Pancreas (tissue), 10 donors: ENCODE measurements around the gene OR13J1. TPM values are rescaled to one million over a fixed set of nuclear protein-coding genes. Genes with fewer than 3 reads are reported as not detected.

Source experiments
- ATAC-seq, 4 donors: fragments of 200-7000 bp; cut with Tn5 transposase; one replicate each; pipeline versions ENCODE4 v1.8.0 to v1.9.1; 2020; ENCODE audit warnings: mild to moderate bottlenecking in 4 of 4, moderate library complexity in 4 of 4
- DNase-seq, 6 donors: peaks; one replicate each; pipeline ENCODE4 v3.0.0-alpha.2; 2020
- FAIRE-seq: peaks from 2 replicates; lab custom pipeline; 2012; peaks lifted over from hg19 to GRCh38; lab: Jason Lieb, UNC
- H3K27ac ChIP-seq, 4 donors: fragments of 200-600 bp; sonication (generic); 1 replicate in 3 of 4; 2 replicates in 1 of 4; pipeline versions ENCODE4 v1.5.0 to v1.8.0; 2020
- H3K27me3 ChIP-seq, 4 donors: fragments of 200-600 bp; one replicate each; pipeline ENCODE4 v1.8.0; 2021
- H3K36me3 ChIP-seq, 3 donors: fragments of 200-600 bp; sonication (generic) in 1 of 3; one replicate each; pipeline versions ENCODE4 v1.5.0 to v1.8.0; 2020 to 2021
- H3K4me1 ChIP-seq, 3 donors: fragments of 200-600 bp; one replicate each; pipeline ENCODE4 v1.8.0; 2021
- H3K4me3 ChIP-seq, 4 donors: fragments of 200-600 bp; sonication (generic) in 2 of 4; one replicate each; pipeline versions ENCODE4 v1.5.0 to v1.8.0; 2020 to 2021
- H3K9me3 ChIP-seq, 4 donors: fragments of 200-600 bp; one replicate each; pipeline ENCODE4 v1.8.0; 2021
- WGBS, 2 donors: extraction: QIAGEN DNeasy Blood & Tissue Kit; methylation state at CpG; one replicate each; pipeline ENCODE4 v1.1.7; 2013; 5-methylcytosine and 5-hydroxymethylcytosine counted together
- intact Hi-C, 3 donors: fragments of 100-400 bp; cut with DNase I; formaldehyde crosslinking; loops; one replicate each; pipeline versions ENCODE4 v1.11.1 to v1.14.2; 2022
- polyA plus RNA-seq, 2 donors: library from polyadenylated mRNA; stranded (reverse); fragments of 200-250 nt; gene quantifications; one replicate each; pipeline ENCODE4 v1.2.3, GENCODE V29; 2013
- total RNA-seq, 6 donors: library from RNA; stranded (reverse); fragmentation: NEBNext Ultra II Directional in 4 of 6; extraction: Animal tissue kit (Norgen Biotek cat#: 25700) in 4 of 6; gene quantifications; one replicate each; pipeline versions ENCODE4 v1.2.1 to v1.2.4, GENCODE V29; 2021 to 2023
- TF ChIP-seq, protein P1 (sequence below), 4 donors: fragments of 200-600 bp; sonication (generic) in 3 of 4; IDR thresholded peaks; one replicate each; pipeline versions ENCODE4 v1.5.0 to v1.8.0; 2021; ENCODE audit warnings: antibody characterized with exemption in 4 of 4
- donor health status: healthy with polysubstance abuse.
- donor health status: DM: no; HTN: no; CAD: no; lungs with moderate emphysema.
- donor health status: DM: no; HTN: no; CAD: no.
- donor health status: control.
- donor health status: control.
- donor health status: Bipolar disorder and iron deficiency.
- donor health status: DM: yes; HTN: yes; CAD: no.
- donor health status: DM: no; HTN: no; CAD: no.
- donor health status: DM: no; HTN: no; CAD: no.
- donor health status: DM: yes; HTN: yes; CAD: no.

The OR13J1 gene
- total and polyA plus RNA-seq, 8 donors: not detected

DNA sequence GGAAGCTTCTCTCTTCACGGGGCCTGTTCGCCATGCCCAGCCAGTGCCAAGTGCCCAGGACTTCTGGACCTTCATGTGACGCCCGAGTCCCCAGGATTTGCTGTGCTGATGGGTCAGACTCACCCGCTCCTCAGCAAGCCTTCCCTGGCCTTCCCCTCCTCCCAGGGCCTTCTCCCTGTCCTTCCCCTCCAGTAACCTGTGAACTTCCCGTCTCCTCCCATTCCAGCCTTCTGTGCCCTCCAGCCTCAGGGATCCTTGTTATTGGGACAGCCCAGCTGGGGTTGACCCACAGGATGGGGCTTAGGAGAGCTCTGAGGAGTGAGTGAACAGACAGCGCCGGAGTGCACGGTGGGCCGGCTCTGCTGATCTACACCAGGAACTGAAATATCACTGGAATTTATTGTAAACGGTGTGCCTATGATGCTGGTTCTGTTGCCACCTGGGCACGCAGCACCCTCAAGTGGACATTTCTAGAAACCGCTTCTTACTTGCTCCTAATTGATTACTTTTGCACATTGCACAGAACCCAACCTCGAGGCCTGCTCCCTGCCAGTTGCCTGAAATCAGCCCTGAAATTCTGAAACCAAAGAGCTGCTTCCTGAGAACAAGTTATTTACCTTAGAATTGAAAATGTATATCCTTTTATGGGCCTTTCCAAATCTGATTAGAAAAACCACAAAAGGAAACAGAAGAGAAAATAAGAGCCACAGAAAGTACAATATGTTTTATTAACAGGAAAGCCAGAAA, 40.6 kb upstream of the OR13J1 start:
- Histone ChIP-seq H3K27me3 (no peaks in the 10 kb centered on the region), H3K36me3 (no peaks in the 10 kb centered on the region), H3K4me1 (peaks cover 6 to 14% (median 8%) of the 10 kb centered on the region in 3 donors), H3K27ac (no peak overlapping the region), H3K9me3 (no peaks in the 10 kb centered on the region), H3K4me3 (no peak overlapping the region)
- TF ChIP-seq, protein P1, sequence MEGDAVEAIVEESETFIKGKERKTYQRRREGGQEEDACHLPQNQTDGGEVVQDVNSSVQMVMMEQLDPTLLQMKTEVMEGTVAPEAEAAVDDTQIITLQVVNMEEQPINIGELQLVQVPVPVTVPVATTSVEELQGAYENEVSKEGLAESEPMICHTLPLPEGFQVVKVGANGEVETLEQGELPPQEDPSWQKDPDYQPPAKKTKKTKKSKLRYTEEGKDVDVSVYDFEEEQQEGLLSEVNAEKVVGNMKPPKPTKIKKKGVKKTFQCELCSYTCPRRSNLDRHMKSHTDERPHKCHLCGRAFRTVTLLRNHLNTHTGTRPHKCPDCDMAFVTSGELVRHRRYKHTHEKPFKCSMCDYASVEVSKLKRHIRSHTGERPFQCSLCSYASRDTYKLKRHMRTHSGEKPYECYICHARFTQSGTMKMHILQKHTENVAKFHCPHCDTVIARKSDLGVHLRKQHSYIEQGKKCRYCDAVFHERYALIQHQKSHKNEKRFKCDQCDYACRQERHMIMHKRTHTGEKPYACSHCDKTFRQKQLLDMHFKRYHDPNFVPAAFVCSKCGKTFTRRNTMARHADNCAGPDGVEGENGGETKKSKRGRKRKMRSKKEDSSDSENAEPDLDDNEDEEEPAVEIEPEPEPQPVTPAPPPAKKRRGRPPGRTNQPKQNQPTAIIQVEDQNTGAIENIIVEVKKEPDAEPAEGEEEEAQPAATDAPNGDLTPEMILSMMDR (IDR thresholded peaks at IDR 0.05): no peak
- WGBS, 2 donors: 59 to 76% methylated on average over 14 of the region's 14 CpGs
- intact Hi-C loops: no loop called here
- DNase-seq: peak in 2 of 6 donors; percentile 30 to 38
- no peak for FAIRE-seq
- peak in 3 of 4 donors; percentile 3 to 32 (median 7) for ATAC-seq

DNA sequence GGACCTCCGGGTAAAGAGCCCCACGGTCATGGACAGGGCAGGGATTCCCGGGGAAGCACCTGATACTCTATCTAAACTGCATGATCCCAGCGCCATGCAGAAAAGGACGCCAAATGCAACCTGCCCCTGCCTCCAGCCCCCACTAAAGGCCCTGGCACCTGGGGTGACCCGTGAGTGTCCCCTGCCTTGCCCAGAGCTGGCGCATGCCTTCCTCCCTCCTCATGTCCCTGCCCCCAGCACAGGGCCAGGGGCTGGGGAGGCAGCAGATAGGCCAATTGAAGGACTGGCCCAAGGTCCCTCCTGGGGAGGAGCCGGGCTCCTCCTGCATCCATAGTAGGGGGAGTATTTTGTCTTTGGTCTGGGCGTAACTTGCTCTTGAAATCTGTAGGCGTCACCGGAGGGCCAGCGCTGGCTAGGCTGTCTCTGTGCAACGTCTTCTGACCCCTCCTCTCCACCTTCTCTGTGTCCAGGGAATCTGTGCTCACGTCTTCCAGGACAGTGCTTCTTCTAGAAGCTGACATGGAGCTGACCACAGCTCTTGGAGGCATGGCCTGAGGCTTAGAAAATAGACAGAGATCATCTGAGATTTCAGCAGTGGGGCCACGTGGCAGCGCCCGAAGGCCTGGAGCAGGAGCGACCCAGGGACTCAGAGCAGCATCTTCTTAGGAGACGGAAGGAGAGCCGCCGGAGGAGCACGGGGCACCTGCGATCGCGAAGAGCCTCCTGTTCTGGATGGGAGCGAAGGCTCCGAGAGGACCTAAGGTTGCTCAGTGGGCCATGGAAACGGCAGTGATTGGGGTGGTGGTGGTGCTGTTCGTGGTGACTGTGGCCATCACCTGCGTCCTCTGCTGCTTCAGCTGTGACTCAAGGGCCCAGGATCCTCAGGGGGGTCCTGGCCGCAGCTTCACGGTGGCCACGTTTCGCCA, 39.7 kb upstream of the OR13J1 start:
- no peak for FAIRE-seq
- peak in 1 of 6 donors; percentile 52 for DNase-seq
- no peaks in the 10 kb centered on the region for H3K9me3 ChIP-seq
- intact Hi-C loops: no loop called here
- TF ChIP-seq, protein P1 (IDR thresholded peaks at IDR 0.05): no peak
- H3K4me1 ChIP-seq: peaks cover 6 to 14% (median 9%) of the 10 kb centered on the region in 3 donors
- no peaks in the 10 kb centered on the region for H3K36me3 ChIP-seq
- no peak for ATAC-seq
- H3K27ac ChIP-seq: peak overlapping the region in 3 of 4 donors; percentile 8 to 60 (median 51)
- 79 to 82% methylated on average over 34 of the region's 34 CpGs for WGBS, 2 donors
- no peak overlapping the region for H3K4me3 ChIP-seq
- H3K27me3 ChIP-seq: no peaks in the 10 kb centered on the region

GRCh38 chr9:35909274-35909673, 39.1 kb upstream of the OR13J1 start, which contains the start of gene SPAAR:
SPAAR (plus strand) TSS chr9:35909490; CDS start chr9:35910464, 974 bp downstream.
- no peaks in the 10 kb centered on the region for H3K9me3 ChIP-seq
- H3K4me3 ChIP-seq: no peak within 1 kb of the TSS
- ATAC-seq (no peak), FAIRE-seq (no peak), DNase-seq (peak in 1 of 6 donors; percentile 35)
- H3K36me3 ChIP-seq: no peaks in the 10 kb centered on the region
- WGBS, 2 donors: 77 to 88% methylated on average over 11 of the region's 11 CpGs
- H3K4me1 ChIP-seq: peaks cover 6 to 14% (median 9%) of the 10 kb centered on the region in 3 donors
- no peaks in the 10 kb centered on the region for H3K27me3 ChIP-seq
- intact Hi-C loops: no loop called here
- TF ChIP-seq, protein P1 (IDR thresholded peaks at IDR 0.05): no peak
- peak within 1 kb of the TSS; percentile 51 to 78 (median 64) for H3K27ac ChIP-seq

- H3K9me3 ChIP-seq: no peaks in the 10 kb centered on the region
- TF ChIP-seq, protein P1 (IDR thresholded peaks at IDR 0.05): no peak
- intact Hi-C loops: no loop called here
- no peak overlapping the region for H3K4me3 ChIP-seq
- WGBS, 2 donors: 78 to 80% methylated on average over 9 of the region's 9 CpGs
- no peak for FAIRE-seq
- H3K27me3 ChIP-seq: no peaks in the 10 kb centered on the region
- peaks cover 6 to 14% (median 9%) of the 10 kb centered on the region in 3 donors for H3K4me1 ChIP-seq
- DNase-seq: no peak
- H3K36me3 ChIP-seq: no peaks in the 10 kb centered on the region
- no peak for ATAC-seq
- H3K27ac ChIP-seq: peak overlapping the region; percentile 51 to 78 (median 64)
These were observed 38.4 kb upstream of the OR13J1 start for GRCh38 chr9:35908504-35909125.
